GM12865 (cell line): ENCODE data around the gene TMEM184A.

Source experiments
- DNase-seq: peaks from one replicate; pipeline ENCODE4 v3.0.0; 2010; ENCODE audit warnings: low read depth
- H3K4me3 ChIP-seq: 2 replicates; pipeline ENCODE4 v1.5.1; 2011; ENCODE audit warnings: mild to moderate bottlenecking, low read depth, low read length, control low read depth
- CTCF ChIP-seq: IDR thresholded peaks from 2 replicates; pipeline ENCODE4 v1.5.1; 2011; ENCODE audit warnings: low read length, control low read depth, low read depth, inconsistent platforms; ENCODE audit not compliant: insufficient read depth; ENCODE audit errors: missing control alignments

TMEM184A gene

DNA sequence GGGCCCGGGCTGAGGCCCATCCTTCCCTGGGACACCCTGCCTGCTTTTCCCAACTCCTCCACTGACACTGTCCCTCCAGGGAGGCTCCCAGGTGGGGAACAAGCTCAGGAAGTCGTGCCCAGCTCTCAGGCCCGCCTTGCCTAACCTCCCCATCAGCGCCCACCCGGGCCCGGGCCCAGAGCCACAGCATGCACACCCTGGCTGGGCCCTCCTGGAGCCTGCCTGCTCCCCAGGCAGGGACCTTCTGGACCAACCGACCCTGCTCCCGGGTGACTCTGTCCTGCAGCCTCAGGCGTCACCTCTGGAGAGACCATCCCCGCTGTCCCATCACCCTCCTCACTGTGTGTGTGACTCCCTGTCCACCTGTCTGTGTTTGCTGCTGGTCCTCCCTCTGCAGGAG, 1.8 kb upstream of the TMEM184A start:
- no peak for DNase-seq
- H3K4me3 ChIP-seq = no peak overlapping the region
- TF ChIP-seq CTCF = no peak

- no peak for TF ChIP-seq CTCF
- DNase-seq = no peak
Observed at GRCh38 chr7:1557006-1557405, 1.0 kb upstream of the TMEM184A start.

GRCh38 chr7:1555046-1555812, 776 bp downstream of the TMEM184A start:
- no peak overlapping the region for H3K4me3 ChIP-seq
- no peak for DNase-seq

More at GRCh38 chr7:1557006-1557405, 1.0 kb upstream of the TMEM184A start:
- H3K4me3 ChIP-seq = no peak overlapping the region

DNA sequence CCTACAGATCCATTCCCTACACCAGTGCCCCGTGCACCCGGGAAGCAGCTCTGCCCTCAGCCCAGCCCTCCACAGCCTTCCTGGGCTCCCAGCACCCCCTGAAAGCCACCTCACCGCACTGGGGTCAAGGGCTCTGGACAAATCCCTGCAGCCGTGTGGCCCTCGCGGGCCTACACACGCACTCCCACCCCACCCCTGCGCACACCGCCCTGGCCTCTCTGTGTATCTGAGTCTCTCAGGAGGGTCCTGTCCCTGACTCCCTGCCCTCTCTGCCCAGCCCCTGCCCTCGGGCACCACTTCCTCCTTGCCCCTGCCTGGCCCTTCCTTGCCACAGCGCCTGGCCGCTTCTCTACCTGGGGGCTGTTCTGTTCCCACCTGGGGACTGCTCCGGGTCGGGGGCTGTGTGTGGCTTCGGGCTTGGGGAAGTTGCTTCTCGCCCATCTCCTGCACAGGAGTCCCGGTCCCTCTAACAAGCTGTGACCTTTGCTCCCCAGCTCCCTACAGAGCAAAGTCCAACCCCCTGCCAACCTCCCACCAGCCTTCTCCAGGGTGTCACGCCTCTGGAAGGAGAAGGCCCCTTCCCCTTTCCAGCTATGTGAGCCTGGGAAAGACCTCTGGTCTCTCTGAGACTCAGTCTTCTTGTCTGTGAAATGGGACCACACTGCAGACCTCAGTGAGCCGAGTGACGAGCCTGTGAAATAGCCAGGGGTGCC, 1.5 kb downstream of the TMEM184A start:
- no peak for DNase-seq
- no peak overlapping the region for H3K4me3 ChIP-seq
- TF ChIP-seq CTCF = no peak

More at GRCh38 chr7:1555046-1555812, 776 bp downstream of the TMEM184A start:
- TF ChIP-seq CTCF = no peak

GRCh38 chr7:1553512-1554210, 2.3 kb downstream of the TMEM184A start:
- no peak for TF ChIP-seq CTCF
- no peak overlapping the region for H3K4me3 ChIP-seq

GRCh38 chr7:1552200-1552599, 3.8 kb downstream of the TMEM184A start:
- DNase-seq = no peak
- no peak for TF ChIP-seq CTCF
- H3K4me3 ChIP-seq = no peak overlapping the region

More at GRCh38 chr7:1553512-1554210, 2.3 kb downstream of the TMEM184A start:
- no peak for DNase-seq
